A549 (cell line): ENCODE data around the gene CAND2. TPM values are rescaled to one million over a fixed set of nuclear protein-coding genes. Genes with fewer than 3 reads are reported as not detected.
"Not testable (repeated sequence)": the region's sequence is repeated elsewhere in the genome, so short reads cannot be mapped to it uniquely, and the experiment has no call there.

Experiments used
- ATAC-seq, 2 experiments: fragments of 200-7000 bp in 1 of 2; fragments of >200 bp in 1 of 2; cut with Nextera tagmentation in 1 of 2; cut with Tn5 transposase in 1 of 2; 3 replicates each; pipeline versions ENCODE4 v1.8.0 to v1.9.1; 2018 to 2020; ENCODE audit warnings: mild to moderate bottlenecking in 1 of 2, moderate library complexity in 1 of 2
- CTCF ChIA-PET: fragments of 300-600 bp; sonication (Branson Sonifier 250); formaldehyde crosslinking; extraction: SDS; loops from one replicate; lab custom pipeline; 2021; ENCODE audit warnings: antibody characterized with exemption, inconsistent platforms; lab: Yijun Ruan, JAX
- POLR2A ChIA-PET: fragments of 350-600 bp; formaldehyde crosslinking; extraction: SDS; loops from one replicate; lab custom pipeline; 2021; ENCODE audit warnings: antibody characterized with exemption, inconsistent platforms; lab: Yijun Ruan, JAX
- DNase-seq, 2 experiments: peaks; one replicate each; pipeline versions ENCODE4 v3.0.0 to v3.0.0-alpha.2; 2011 to 2016; ENCODE audit warnings: low read depth in 1 of 2, low spot score in 1 of 2
- FAIRE-seq: peaks from 2 replicates; lab custom pipeline; 2011; peaks lifted over from hg19 to GRCh38; lab: Jason Lieb, UNC
- H3K27ac ChIP-seq, 2 experiments: fragments of >200 bp; sonication (Bioruptor Twin); formaldehyde crosslinking; 3 replicates each; pipeline ENCODE4 v1.5.1; 2016 to 2017
- H3K4me1 ChIP-seq: fragments of >200 bp; sonication (Bioruptor Twin); formaldehyde crosslinking; 3 replicates; pipeline ENCODE4 v1.6.1; 2016
- H3K4me2 ChIP-seq: fragments of >200 bp; sonication (Bioruptor Twin); formaldehyde crosslinking; 3 replicates; pipeline ENCODE4 v1.6.1; 2016
- H3K4me3 ChIP-seq: fragments of >200 bp; sonication (Bioruptor Twin); formaldehyde crosslinking; 3 replicates; pipeline ENCODE4 v1.5.1; 2016
- H3K9me3 ChIP-seq: fragments of >200 bp; sonication (Bioruptor Twin); formaldehyde crosslinking; 3 replicates; pipeline ENCODE4 v1.6.1; 2016
- CBX8 ChIP-seq: fragments of 200-600 bp; sonication (generic); IDR thresholded peaks from 2 replicates; pipeline ENCODE4 v1.6.1; 2016
- EHMT2 ChIP-seq: fragments of 200-600 bp; sonication (generic); IDR thresholded peaks from 2 replicates; pipeline ENCODE4 v1.6.1; 2016; ENCODE audit warnings: antibody characterized with exemption, low read depth, mild to moderate bottlenecking, moderate library complexity
- EP300 ChIP-seq, 2 experiments: fragments of >200 bp; sonication (Bioruptor Twin); formaldehyde crosslinking; IDR thresholded peaks; 2 replicates in 1 of 2; 3 replicates in 1 of 2; pipeline ENCODE4 v1.6.1; 2016 to 2017
- FOSL2 ChIP-seq, 2 experiments: fragments of 450-650 bp in 1 of 2; fragments of >200 bp in 1 of 2; sonication (Bioruptor Twin) in 1 of 2; formaldehyde crosslinking; IDR thresholded peaks; 2 replicates each; pipeline versions ENCODE4 v1.5.0 to v1.6.1; 2016 to 2020; ENCODE audit warnings: mild to moderate bottlenecking in 1 of 2, moderate library complexity in 1 of 2
- HOXB13 ChIP-seq: fragments of 250-450 bp; sonication (Bioruptor Pico); IDR thresholded peaks from 2 replicates; pipeline ENCODE4 v1.5.0; 2020; ENCODE audit warnings: low read depth, mild to moderate bottlenecking, moderate library complexity
- HOXB5 ChIP-seq: fragments of 250-450 bp; sonication (Bioruptor Pico); IDR thresholded peaks from 2 replicates; pipeline ENCODE4 v1.5.0; 2020; ENCODE audit warnings: mild to moderate bottlenecking, moderate library complexity
- JUN ChIP-seq, 2 experiments: fragments of >200 bp; sonication (Bioruptor Twin); formaldehyde crosslinking; IDR thresholded peaks; 2 replicates in 1 of 2; 3 replicates in 1 of 2; pipeline ENCODE4 v1.6.1; 2016 to 2017
- JUNB ChIP-seq: fragments of >200 bp; sonication (Bioruptor Twin); formaldehyde crosslinking; IDR thresholded peaks from 2 replicates; pipeline ENCODE4 v1.6.1; 2016
- MAFK ChIP-seq: fragments of 450-650 bp; IDR thresholded peaks from 2 replicates; pipeline ENCODE4 v1.6.1; 2014; ENCODE audit not compliant: partially characterized antibody
- NPAS2 ChIP-seq: fragments of 250-450 bp; sonication (Bioruptor Pico); IDR thresholded peaks from 2 replicates; pipeline ENCODE4 v1.8.0; 2022; ENCODE audit warnings: mild to moderate bottlenecking, moderate library complexity, borderline replicate concordance
- NR3C1 ChIP-seq: fragments of >200 bp; sonication (Bioruptor Twin); formaldehyde crosslinking; IDR thresholded peaks from 3 replicates; pipeline ENCODE4 v1.6.1; 2017
- PHF8 ChIP-seq: fragments of 200-600 bp; sonication (generic); IDR thresholded peaks from 2 replicates; pipeline ENCODE4 v1.6.1; 2016; ENCODE audit warnings: low read depth, mild to moderate bottlenecking, antibody characterized with exemption, moderate library complexity, borderline replicate concordance
- POLR2A ChIP-seq: IDR thresholded peaks from 2 replicates; pipeline ENCODE4 v1.6.1; 2012; ENCODE audit warnings: mild to moderate bottlenecking, low read length
- SMC3 ChIP-seq: fragments of >200 bp; sonication (Bioruptor Twin); formaldehyde crosslinking; IDR thresholded peaks from 3 replicates; pipeline ENCODE4 v1.6.1; 2018; ENCODE audit warnings: inconsistent platforms
- WGBS: methylation state at CpG from one replicate; pipeline ENCODE4 v1.1.6; 2017; ENCODE audit errors: missing lambda C conversion rate; 5-methylcytosine and 5-hydroxymethylcytosine counted together
- polyA plus RNA-seq, 4 experiments: library from polyadenylated mRNA; depleted of rRNA in 3 of 4; stranded (reverse); fragments of >200 nt; fragmentation: RNase III in 1 of 4; extraction: RNeasy Plus Mini Kit Qiagen cat#74134 plus additional on column Dnase treatment in 1 of 4; gene quantifications; 2 replicates in 3 of 4; 3 replicates in 1 of 4; pipeline ENCODE4 v1.2.3, GENCODE V29; 2011 to 2017
- TF ChIP-seq, protein P1 (sequence below): fragments of >200 bp; sonication (Bioruptor Twin); formaldehyde crosslinking; IDR thresholded peaks from 3 replicates; pipeline ENCODE4 v1.5.1; 2016
- TF ChIP-seq, protein P2 (sequence below): fragments of 150-350 bp; IDR thresholded peaks from 2 replicates; pipeline ENCODE4 v1.6.1; 2014; ENCODE audit warnings: low read depth, mild to moderate bottlenecking, low read length
- TF ChIP-seq, protein P3 (sequence below): fragments of 450-650 bp; IDR thresholded peaks from 2 replicates; pipeline ENCODE4 v1.6.1; 2014; ENCODE audit warnings: antibody characterized with exemption
- TF ChIP-seq, protein P4 (sequence below): IDR thresholded peaks from 2 replicates; pipeline ENCODE4 v1.6.1; 2012

The CAND2 gene
- polyA plus RNA-seq, 2 of the 4 experiments (the other 2 are of a cell fraction), result 0.72 to 0.84 TPM

DNA sequence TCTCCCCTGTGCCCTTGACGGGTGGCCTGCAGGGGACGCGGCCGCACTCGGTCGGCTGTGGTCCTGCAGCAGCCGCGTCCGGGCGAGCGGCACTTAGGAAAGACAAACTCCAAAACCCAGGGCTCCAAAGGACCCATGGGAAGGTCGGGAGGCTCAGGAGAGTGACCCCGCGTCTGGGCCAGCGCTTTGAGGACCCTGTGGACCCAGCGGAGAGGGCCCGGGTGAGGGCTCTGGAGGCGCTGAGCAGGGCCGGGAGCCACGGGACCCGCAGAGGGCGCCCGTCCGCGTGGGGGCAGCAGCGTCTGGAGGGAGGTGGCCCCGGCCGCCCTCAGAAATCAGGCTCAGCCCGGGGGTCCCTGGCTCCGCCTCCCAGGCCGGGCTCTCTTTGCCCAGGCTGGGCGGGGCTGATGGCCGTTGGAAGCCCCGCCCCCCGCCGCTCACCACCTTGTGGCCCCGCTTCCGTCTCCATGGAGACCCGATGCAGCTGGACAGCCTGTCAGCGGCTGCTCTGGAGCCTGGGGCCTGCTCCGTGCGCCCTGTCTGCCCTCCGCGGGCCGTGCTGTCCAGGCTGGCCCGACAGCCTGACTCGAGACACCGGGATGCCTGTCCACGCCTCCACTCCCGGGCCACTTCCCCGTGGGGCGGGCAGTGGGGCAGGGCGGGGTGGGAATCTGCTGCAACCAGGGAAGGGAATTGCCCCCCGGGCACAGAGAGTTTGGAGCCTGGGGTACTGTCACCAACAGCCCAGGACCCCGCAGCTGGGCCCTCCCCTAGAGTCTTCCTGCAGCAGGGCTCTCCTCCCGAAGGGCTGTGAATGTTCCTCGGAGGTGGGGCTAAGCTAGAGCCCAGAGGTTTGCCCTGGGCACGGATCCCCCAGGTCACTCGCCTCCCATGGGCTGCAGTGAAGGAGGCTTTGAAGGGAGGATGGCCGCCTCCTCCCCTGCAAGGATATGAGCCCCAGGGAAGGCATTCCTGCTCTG, 79.7 kb downstream of the CAND2 start:
- peak overlapping the region; percentile 35; the same call in 2 of the 3 replicates for H3K4me3 ChIP-seq
- peak overlapping the region in 1 of 2 experiments; percentile 63; a peak in 3 of 6 replicates for H3K27ac ChIP-seq
- CTCF ChIA-PET, result interaction anchor here (1.1 to 10.6 kb wide), 2 partner anchors 15 to 34 kb away, joined by 4 to 90 read pairs; partner anchors contain the start of gene RPL32
- ATAC-seq (peak; percentile 44 to 82), DNase-seq (no peak)
- H3K9me3 ChIP-seq, result no peaks in the 10 kb centered on the region
- 74% methylated on average over 20 of the region's 60 CpGs for WGBS
- POLR2A ChIA-PET, result no interaction called here
- 0 out of 3 replicates have a peak, but pooled peaks cover 3% of the 10 kb centered on the region for H3K4me1 ChIP-seq
- peak overlapping the region; percentile 70 for H3K4me2 ChIP-seq
- TF ChIP-seq EP300 (IDR thresholded peaks at IDR 0.05), result no peak
- TF ChIP-seq, protein P1, sequence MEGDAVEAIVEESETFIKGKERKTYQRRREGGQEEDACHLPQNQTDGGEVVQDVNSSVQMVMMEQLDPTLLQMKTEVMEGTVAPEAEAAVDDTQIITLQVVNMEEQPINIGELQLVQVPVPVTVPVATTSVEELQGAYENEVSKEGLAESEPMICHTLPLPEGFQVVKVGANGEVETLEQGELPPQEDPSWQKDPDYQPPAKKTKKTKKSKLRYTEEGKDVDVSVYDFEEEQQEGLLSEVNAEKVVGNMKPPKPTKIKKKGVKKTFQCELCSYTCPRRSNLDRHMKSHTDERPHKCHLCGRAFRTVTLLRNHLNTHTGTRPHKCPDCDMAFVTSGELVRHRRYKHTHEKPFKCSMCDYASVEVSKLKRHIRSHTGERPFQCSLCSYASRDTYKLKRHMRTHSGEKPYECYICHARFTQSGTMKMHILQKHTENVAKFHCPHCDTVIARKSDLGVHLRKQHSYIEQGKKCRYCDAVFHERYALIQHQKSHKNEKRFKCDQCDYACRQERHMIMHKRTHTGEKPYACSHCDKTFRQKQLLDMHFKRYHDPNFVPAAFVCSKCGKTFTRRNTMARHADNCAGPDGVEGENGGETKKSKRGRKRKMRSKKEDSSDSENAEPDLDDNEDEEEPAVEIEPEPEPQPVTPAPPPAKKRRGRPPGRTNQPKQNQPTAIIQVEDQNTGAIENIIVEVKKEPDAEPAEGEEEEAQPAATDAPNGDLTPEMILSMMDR, result peak; percentile 23; the same call in 1 of the 3 replicates
- no peak for TF ChIP-seq POLR2A
- no peak for TF ChIP-seq NPAS2
- TF ChIP-seq, all 56 proteins: peak for 1
- FAIRE-seq, result no peak

DNA sequence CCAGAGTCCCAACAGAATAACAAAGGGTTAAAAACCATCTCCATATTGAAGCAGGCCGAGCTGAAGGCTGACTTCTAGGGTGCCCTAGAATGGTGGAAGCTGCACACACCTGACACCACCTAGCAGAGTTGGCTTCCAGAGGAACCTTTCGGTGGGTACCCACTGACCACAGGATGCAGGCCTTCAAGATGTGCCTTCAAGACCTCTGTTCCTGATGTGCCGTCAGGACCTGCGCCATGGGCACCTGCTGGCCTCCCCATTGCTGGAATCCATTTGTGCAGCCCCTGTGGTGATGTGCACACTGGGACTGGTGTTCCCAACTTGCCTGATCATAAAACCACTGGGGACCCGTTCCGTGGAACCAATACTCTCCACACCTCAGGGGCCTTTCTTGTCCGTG, 80.6 kb downstream of the CAND2 start:
- H3K27ac ChIP-seq, result no peak overlapping the region
- TF ChIP-seq NR3C1 (no peak), PHF8 (no peak), HOXB5 (CRISPR knock-in tag) (no peak), JUN (IDR thresholded peaks at IDR 0.05) (no peak), MAFK (no peak), EHMT2 (no peak), JUNB (no peak), CBX8 (no peak), SMC3 (no peak), HOXB13 (no peak), NPAS2 (no peak), FOSL2 (IDR thresholded peaks at IDR 0.05) (no peak), FOSL2 (CRISPR knock-in tag; IDR thresholded peaks at IDR 0.05) (no peak)
- TF ChIP-seq, protein P2, sequence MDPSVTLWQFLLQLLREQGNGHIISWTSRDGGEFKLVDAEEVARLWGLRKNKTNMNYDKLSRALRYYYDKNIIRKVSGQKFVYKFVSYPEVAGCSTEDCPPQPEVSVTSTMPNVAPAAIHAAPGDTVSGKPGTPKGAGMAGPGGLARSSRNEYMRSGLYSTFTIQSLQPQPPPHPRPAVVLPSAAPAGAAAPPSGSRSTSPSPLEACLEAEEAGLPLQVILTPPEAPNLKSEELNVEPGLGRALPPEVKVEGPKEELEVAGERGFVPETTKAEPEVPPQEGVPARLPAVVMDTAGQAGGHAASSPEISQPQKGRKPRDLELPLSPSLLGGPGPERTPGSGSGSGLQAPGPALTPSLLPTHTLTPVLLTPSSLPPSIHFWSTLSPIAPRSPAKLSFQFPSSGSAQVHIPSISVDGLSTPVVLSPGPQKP, result no peak
- TF ChIP-seq, protein P3, sequence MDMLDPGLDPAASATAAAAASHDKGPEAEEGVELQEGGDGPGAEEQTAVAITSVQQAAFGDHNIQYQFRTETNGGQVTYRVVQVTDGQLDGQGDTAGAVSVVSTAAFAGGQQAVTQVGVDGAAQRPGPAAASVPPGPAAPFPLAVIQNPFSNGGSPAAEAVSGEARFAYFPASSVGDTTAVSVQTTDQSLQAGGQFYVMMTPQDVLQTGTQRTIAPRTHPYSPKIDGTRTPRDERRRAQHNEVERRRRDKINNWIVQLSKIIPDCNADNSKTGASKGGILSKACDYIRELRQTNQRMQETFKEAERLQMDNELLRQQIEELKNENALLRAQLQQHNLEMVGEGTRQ, result no peak
- WGBS, result 87% methylated on average over 7 of the region's 7 CpGs
- H3K4me1 ChIP-seq, result 0 out of 3 replicates have a peak, but pooled peaks cover 3% of the 10 kb centered on the region
- POLR2A ChIA-PET, result no interaction called here
- FAIRE-seq (no peak), ATAC-seq (no peak), DNase-seq (no peak)
- CTCF ChIA-PET, result interaction anchor here (1.1 to 10.6 kb wide), 3 partner anchors 9 to 35 kb away, joined by 4 to 90 read pairs (median 11); partner anchors contain the start of gene RPL32
- no peak overlapping the region for H3K4me3 ChIP-seq
- H3K4me2 ChIP-seq, result no peak overlapping the region
- no peaks in the 10 kb centered on the region for H3K9me3 ChIP-seq

DNA sequence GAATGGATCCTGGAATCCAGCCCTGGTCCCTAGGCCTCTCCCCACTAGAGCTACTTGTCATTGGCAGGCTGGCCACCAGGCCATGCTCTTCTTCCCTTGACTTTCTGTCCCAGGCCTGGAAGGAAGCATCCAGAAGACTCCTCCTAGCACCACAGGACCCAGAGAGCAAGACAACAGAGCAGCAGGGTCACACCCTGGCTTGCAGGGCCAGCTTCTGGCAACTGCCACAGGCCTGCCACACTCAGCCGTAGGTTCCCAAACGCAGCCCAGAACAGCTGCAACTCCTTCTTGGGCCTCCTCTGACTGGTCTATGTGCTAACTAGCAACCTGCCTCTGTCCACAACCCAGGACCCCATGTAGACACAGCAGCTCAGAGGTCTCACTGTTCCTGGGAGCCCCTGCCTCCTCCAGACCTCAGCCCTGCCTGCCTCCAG, 81.7 kb downstream of the CAND2 start:
- no peak for FAIRE-seq

DNA sequence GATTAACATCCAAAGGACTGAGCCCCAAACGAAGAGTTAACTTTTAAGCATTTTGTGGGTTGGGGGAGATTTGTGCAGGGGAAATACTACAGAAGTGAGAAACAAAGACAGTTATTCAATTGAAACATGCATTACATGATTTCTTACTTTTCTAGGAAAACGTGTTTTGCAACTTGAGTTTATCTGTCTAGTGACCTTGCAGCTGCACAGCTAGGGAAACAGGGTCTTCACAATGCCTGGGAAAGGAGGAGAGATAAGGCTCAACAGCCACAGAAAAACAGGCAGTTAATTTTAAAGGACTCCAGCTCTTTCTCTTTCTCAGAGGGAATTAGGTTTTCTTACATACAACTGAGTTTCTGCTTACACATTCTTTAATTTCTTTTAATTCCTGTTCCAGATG, 82.3 kb downstream of the CAND2 start:
- WGBS, result 31% methylated on average over 2 of the region's 2 CpGs
- H3K4me1 ChIP-seq, POLR2A ChIA-PET: not testable (repeated sequence)

More for the DNA sequence above, 81.7 kb downstream of the CAND2 start:
- ChIA-PET POLR2A (no interaction called here), CTCF (interaction anchor here (0.6 to 10.6 kb wide), 6 partner anchors 9 to 407 kb away, joined by 3 to 90 read pairs (median 4); no protein-coding TSS in a partner anchor)
- TF ChIP-seq, protein P4, sequence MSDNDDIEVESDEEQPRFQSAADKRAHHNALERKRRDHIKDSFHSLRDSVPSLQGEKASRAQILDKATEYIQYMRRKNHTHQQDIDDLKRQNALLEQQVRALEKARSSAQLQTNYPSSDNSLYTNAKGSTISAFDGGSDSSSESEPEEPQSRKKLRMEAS, result no peak
- TF ChIP-seq EP300 (IDR thresholded peaks at IDR 0.05), result no peak
- Histone ChIP-seq H3K9me3 (no peaks in the 10 kb centered on the region), H3K4me2 (no peak overlapping the region), H3K4me3 (no peak overlapping the region), H3K4me1 (0 out of 3 replicates have a peak, but pooled peaks cover 3% of the 10 kb centered on the region), H3K27ac (no peak overlapping the region)
- ATAC-seq (peak; percentile 8 to 12; a peak in 1 of 6 replicates), DNase-seq (no peak)
- 83% methylated on average over 2 of the region's 2 CpGs for WGBS

More for the DNA sequence above, 82.3 kb downstream of the CAND2 start:
- ATAC-seq, FAIRE-seq, H3K4me2 ChIP-seq, DNase-seq, H3K4me3 ChIP-seq, H3K9me3 ChIP-seq, H3K27ac ChIP-seq: not testable (repeated sequence)
- CTCF ChIA-PET, result interaction anchor here (2.3 to 10.6 kb wide), 2 partner anchors 11 to 13 kb away, joined by 11 to 90 read pairs; no protein-coding TSS in a partner anchor
